Hepatocyte (in vitro differentiated cells): Measurements from ENCODE around the gene EIF4E3.

Experiments used
- EZH2 ChIP-seq: fragments of 200-600 bp; sonication (generic); IDR thresholded peaks from 2 replicates; pipeline ENCODE4 v1.6.1; 2016; ENCODE audit warnings: antibody characterized with exemption, mild to moderate bottlenecking, borderline replicate concordance
- EZH2phosphoT487 ChIP-seq: fragments of 200-600 bp; sonication (generic); IDR thresholded peaks from one replicate; pipeline ENCODE4 v1.6.1; 2018; ENCODE audit warnings: antibody characterized with exemption, mild to moderate bottlenecking, low read depth, moderate library complexity; ENCODE audit not compliant: unreplicated experiment, severe bottlenecking
- TF ChIP-seq, protein P1 (sequence below): fragments of 200-600 bp; sonication (generic); IDR thresholded peaks from 2 replicates; pipeline ENCODE4 v1.5.1; 2016; ENCODE audit warnings: antibody characterized with exemption, mild to moderate bottlenecking; ENCODE audit not compliant: poor library complexity

DNA sequence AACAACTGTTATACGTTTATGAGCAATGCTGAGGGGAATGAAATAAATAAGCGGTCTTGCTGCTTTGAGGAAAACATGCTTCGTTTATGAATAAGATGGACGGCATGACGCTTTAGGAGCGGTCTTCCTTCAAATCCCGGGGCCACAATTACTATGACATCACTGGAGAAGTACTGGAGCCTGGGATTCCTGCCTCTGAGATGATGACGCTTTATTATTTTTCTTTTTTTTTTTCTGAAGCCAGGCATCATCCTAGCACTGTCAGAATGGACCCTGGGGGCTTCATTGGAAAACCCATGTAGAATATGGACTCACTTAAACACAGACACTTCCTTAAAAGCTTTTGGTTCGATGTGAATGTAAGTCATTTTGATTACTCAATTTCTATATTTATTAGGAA, 89.2 kb downstream of the EIF4E3 start:
- TF ChIP-seq, protein P1, sequence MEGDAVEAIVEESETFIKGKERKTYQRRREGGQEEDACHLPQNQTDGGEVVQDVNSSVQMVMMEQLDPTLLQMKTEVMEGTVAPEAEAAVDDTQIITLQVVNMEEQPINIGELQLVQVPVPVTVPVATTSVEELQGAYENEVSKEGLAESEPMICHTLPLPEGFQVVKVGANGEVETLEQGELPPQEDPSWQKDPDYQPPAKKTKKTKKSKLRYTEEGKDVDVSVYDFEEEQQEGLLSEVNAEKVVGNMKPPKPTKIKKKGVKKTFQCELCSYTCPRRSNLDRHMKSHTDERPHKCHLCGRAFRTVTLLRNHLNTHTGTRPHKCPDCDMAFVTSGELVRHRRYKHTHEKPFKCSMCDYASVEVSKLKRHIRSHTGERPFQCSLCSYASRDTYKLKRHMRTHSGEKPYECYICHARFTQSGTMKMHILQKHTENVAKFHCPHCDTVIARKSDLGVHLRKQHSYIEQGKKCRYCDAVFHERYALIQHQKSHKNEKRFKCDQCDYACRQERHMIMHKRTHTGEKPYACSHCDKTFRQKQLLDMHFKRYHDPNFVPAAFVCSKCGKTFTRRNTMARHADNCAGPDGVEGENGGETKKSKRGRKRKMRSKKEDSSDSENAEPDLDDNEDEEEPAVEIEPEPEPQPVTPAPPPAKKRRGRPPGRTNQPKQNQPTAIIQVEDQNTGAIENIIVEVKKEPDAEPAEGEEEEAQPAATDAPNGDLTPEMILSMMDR = no peak
- TF ChIP-seq EZH2phosphoT487 = no peak
- no peak for TF ChIP-seq EZH2
